IMR-90 (cell line): Measurements from ENCODE around the gene LTF. TPM values are rescaled to one million over a fixed set of nuclear protein-coding genes. Genes with fewer than 3 reads are reported as not detected.

Experiments used
- ATAC-seq: fragments of 200-7000 bp; cut with Tn5 transposase; 2 replicates; pipeline ENCODE4 v1.9.1; 2020; ENCODE audit warnings: low read depth, mild to moderate bottlenecking, moderate library complexity
- BruUV-seq: library from RNA; stranded (reverse); fragments of 400-500 nt; replicated peaks from 2 replicates; lab custom pipeline; 2021; lab: Mats Ljungman, UMichigan
- CTCF ChIA-PET: fragments of 300-600 bp; formaldehyde crosslinking; extraction: SDS; loops from one replicate; lab custom pipeline; 2021; ENCODE audit warnings: antibody characterized with exemption; lab: Yijun Ruan, JAX
- POLR2A ChIA-PET: fragments of 300-600 bp; sonication (Branson Sonifier 250); formaldehyde crosslinking; loops from one replicate; lab custom pipeline; 2022; ENCODE audit warnings: antibody characterized with exemption; ENCODE audit not compliant: unreplicated experiment; lab: Charles Lee
- DNase-seq: peaks from one replicate; pipeline ENCODE4 v3.0.0; 2013
- H2AFZ ChIP-seq: replicated peaks from 2 replicates; pipeline ENCODE3; 2013; ENCODE audit warnings: low read length, mild to moderate bottlenecking; ENCODE audit not compliant: poor library complexity
- H2AK5ac ChIP-seq: 2 replicates; pipeline ENCODE4 v1.6.1; 2013; ENCODE audit warnings: low read depth, low read length, inconsistent platforms
- H2AK9ac ChIP-seq: replicated peaks from 2 replicates; pipeline ENCODE3; 2013; ENCODE audit warnings: mild to moderate bottlenecking, low read depth, low read length, moderate library complexity; ENCODE audit not compliant: poor library complexity
- H2BK120ac ChIP-seq: 2 replicates; pipeline ENCODE4 v1.6.1; 2013; ENCODE audit warnings: low read depth, low read length, inconsistent platforms
- H2BK15ac ChIP-seq: 3 replicates; pipeline ENCODE4 v1.6.1; 2013; ENCODE audit warnings: low read depth, low read length, inconsistent platforms
- H2BK20ac ChIP-seq: 2 replicates; pipeline ENCODE4 v1.6.1; 2013; ENCODE audit warnings: low read depth, mild to moderate bottlenecking, inconsistent platforms, low read length, moderate library complexity
- H2BK5ac ChIP-seq: 2 replicates; pipeline ENCODE4 v1.6.1; 2013; ENCODE audit warnings: mild to moderate bottlenecking, low read depth, low read length, inconsistent platforms; ENCODE audit not compliant: poor library complexity, severe bottlenecking
- H3K14ac ChIP-seq: replicated peaks from 2 replicates; pipeline ENCODE4 v1.6.1; 2013; ENCODE audit warnings: low read depth, low read length, inconsistent platforms
- H3K18ac ChIP-seq: 2 replicates; pipeline ENCODE4 v1.6.1; 2013; ENCODE audit warnings: low read depth, low read length, control low read depth
- H3K23ac ChIP-seq: 2 replicates; pipeline ENCODE4 v1.6.1; 2013; ENCODE audit warnings: low read depth, low read length, inconsistent platforms
- H3K27ac ChIP-seq: 2 replicates; pipeline ENCODE4 v1.5.1; 2013; ENCODE audit warnings: mild to moderate bottlenecking, control low read depth, low read length; ENCODE audit not compliant: insufficient read depth
- H3K27me3 ChIP-seq: 2 replicates; pipeline ENCODE4 v1.6.1; 2013; ENCODE audit warnings: low read length; ENCODE audit not compliant: control insufficient read depth, insufficient read depth
- H3K36me3 ChIP-seq: 2 replicates; pipeline ENCODE4 v1.6.1; 2013; ENCODE audit warnings: low read length, mixed read lengths; ENCODE audit not compliant: control insufficient read depth, insufficient read depth
- H3K4ac ChIP-seq: 2 replicates; pipeline ENCODE4 v1.6.1; 2013; ENCODE audit warnings: low read depth, low read length, inconsistent platforms
- H3K4me1 ChIP-seq: 2 replicates; pipeline ENCODE4 v1.6.1; 2013; ENCODE audit warnings: low read length, mixed read lengths; ENCODE audit not compliant: control insufficient read depth, insufficient read depth
- H3K4me2 ChIP-seq: 2 replicates; pipeline ENCODE4 v1.6.1; 2013; ENCODE audit warnings: low read depth, mild to moderate bottlenecking, control low read depth, low read length, moderate library complexity
- H3K4me3 ChIP-seq: 2 replicates; pipeline ENCODE4 v1.5.1; 2013; ENCODE audit warnings: low read depth, mild to moderate bottlenecking, control low read depth, low read length, moderate library complexity; ENCODE audit not compliant: insufficient read depth
- H3K56ac ChIP-seq: 2 replicates; pipeline ENCODE4 v1.6.1; 2013; ENCODE audit warnings: low read length, inconsistent platforms; ENCODE audit not compliant: insufficient read depth; ENCODE audit errors: extremely low read depth
- H3K79me1 ChIP-seq, 2 experiments: 2 replicates each; pipeline ENCODE4 v1.6.1; 2013; ENCODE audit warnings: low read length in 2 of 2, inconsistent platforms in 1 of 2, low read depth in 1 of 2
- H3K9ac ChIP-seq: 2 replicates; pipeline ENCODE4 v1.6.1; 2013; ENCODE audit warnings: low read depth, low read length, control low read depth
- H3K9me1 ChIP-seq: 2 replicates; pipeline ENCODE4 v1.6.1; 2013; ENCODE audit warnings: low read length, inconsistent platforms; ENCODE audit not compliant: insufficient read depth
- H3K9me3 ChIP-seq: 2 replicates; pipeline ENCODE4 v1.6.1; 2013; ENCODE audit warnings: low read length; ENCODE audit not compliant: control insufficient read depth, insufficient read depth
- H4K20me1 ChIP-seq: 2 replicates; pipeline ENCODE4 v1.6.1; 2013; ENCODE audit warnings: low read length, inconsistent platforms; ENCODE audit not compliant: insufficient read depth
- H4K5ac ChIP-seq: 2 replicates; pipeline ENCODE4 v1.6.1; 2013; ENCODE audit warnings: mild to moderate bottlenecking, low read depth, low read length, control low read depth
- H4K8ac ChIP-seq, 2 experiments: 2 replicates each; pipeline ENCODE4 v1.6.1; 2013; ENCODE audit warnings: low read depth in 2 of 2, low read length in 2 of 2, control low read depth in 1 of 2, inconsistent platforms in 1 of 2
- H4K91ac ChIP-seq: 2 replicates; pipeline ENCODE4 v1.6.1; 2013; ENCODE audit warnings: low read depth, low read length, inconsistent platforms; ENCODE audit not compliant: insufficient read depth
- BHLHE40 ChIP-seq: fragments of 150-350 bp; IDR thresholded peaks from 2 replicates; pipeline ENCODE4 v1.6.1; 2016; ENCODE audit warnings: mild to moderate bottlenecking, low read depth, low read length
- CEBPB ChIP-seq: IDR thresholded peaks from 2 replicates; pipeline ENCODE4 v1.6.1; 2012; ENCODE audit warnings: low read depth, low read length, improper control_type of control experiment
- CHD1 ChIP-seq: IDR thresholded peaks from 2 replicates; pipeline ENCODE4 v1.6.1; 2012; ENCODE audit warnings: low read depth, low read length, improper control_type of control experiment
- ELK1 ChIP-seq: fragments of 150-350 bp; IDR thresholded peaks from 2 replicates; pipeline ENCODE4 v1.6.1; 2016; ENCODE audit warnings: low read depth, mild to moderate bottlenecking, low read length, moderate library complexity, borderline replicate concordance
- FOS ChIP-seq: fragments of 150-350 bp; IDR thresholded peaks from 2 replicates; pipeline ENCODE4 v1.6.1; 2016; ENCODE audit warnings: low read depth, low read length
- MAFK ChIP-seq: IDR thresholded peaks from 2 replicates; pipeline ENCODE4 v1.6.1; 2012; ENCODE audit warnings: low read depth, low read length, improper control_type of control experiment
- MAZ ChIP-seq: IDR thresholded peaks from 2 replicates; pipeline ENCODE4 v1.6.1; 2012; ENCODE audit warnings: low read depth, mild to moderate bottlenecking, low read length, improper control_type of control experiment, moderate library complexity, borderline replicate concordance
- MXI1 ChIP-seq: IDR thresholded peaks from 2 replicates; pipeline ENCODE4 v1.6.1; 2012; ENCODE audit warnings: low read depth, mild to moderate bottlenecking, low read length, moderate library complexity, borderline replicate concordance
- NFE2L2 ChIP-seq: fragments of 150-350 bp; IDR thresholded peaks from 2 replicates; pipeline ENCODE4 v1.6.1; 2016; ENCODE audit warnings: low read depth, mild to moderate bottlenecking, low read length
- POLR2A ChIP-seq: IDR thresholded peaks from 2 replicates; pipeline ENCODE4 v1.6.1; 2012; ENCODE audit warnings: mild to moderate bottlenecking, low read depth, low read length
- RAD21 ChIP-seq: IDR thresholded peaks from 2 replicates; pipeline ENCODE4 v1.6.1; 2012; ENCODE audit warnings: low read length, improper control_type of control experiment
- RCOR1 ChIP-seq: IDR thresholded peaks from 2 replicates; pipeline ENCODE4 v1.6.1; 2012; ENCODE audit warnings: mild to moderate bottlenecking, low read length, improper control_type of control experiment; ENCODE audit not compliant: insufficient replicate concordance
- RFX5 ChIP-seq: IDR thresholded peaks from 2 replicates; pipeline ENCODE4 v1.8.0; 2012; ENCODE audit warnings: low read depth, mild to moderate bottlenecking, low read length, moderate library complexity
- SMC3 ChIP-seq: fragments of 150-350 bp; IDR thresholded peaks from 2 replicates; pipeline ENCODE4 v1.6.1; 2016; ENCODE audit warnings: low read depth, mild to moderate bottlenecking, antibody characterized with exemption, low read length, moderate library complexity
- USF2 ChIP-seq: fragments of 150-350 bp; IDR thresholded peaks from 2 replicates; pipeline ENCODE4 v1.6.1; 2017; ENCODE audit warnings: mild to moderate bottlenecking, antibody characterized with exemption, low read length, low read depth
- WGBS, 2 experiments: methylation state at CpG; one replicate each; pipeline versions ENCODE4 v1.1.5 to v1.1.7; 2013; ENCODE audit warnings: missing lambda C conversion rate in 2 of 2; ENCODE audit not compliant: insufficient read length in 1 of 2; ENCODE audit errors: extremely low coverage in 2 of 2; 5-methylcytosine and 5-hydroxymethylcytosine counted together
- dilution Hi-C: fragments of 300-500 bp; cut with HindIII; formaldehyde crosslinking; loops from one replicate; pipeline ENCODE4 v1.14.3; 2018; ENCODE audit warnings: low sequenced_read_pairs; ENCODE audit not compliant: unreplicated experiment
- in situ Hi-C: fragments of 300-500 bp; cut with MboI; formaldehyde crosslinking; loops from 3 replicates; pipeline ENCODE4 v1.14.3; 2019; ENCODE audit warnings: low sequenced_read_pairs, inconsistent platforms, mixed read lengths
- intact Hi-C: fragments of 100-400 bp; cut with micrococcal nuclease; formaldehyde crosslinking; loops from 2 replicates; pipeline ENCODE4 v1.10.0; 2022
- polyA plus RNA-seq, 3 experiments: library from polyadenylated mRNA; depleted of rRNA; stranded (reverse); fragments of >200 nt; gene quantifications; 2 replicates each; pipeline ENCODE4 v1.2.3, GENCODE V29; 2012; ENCODE audit warnings: low replicate concordance in 1 of 3
- total RNA-seq: library from RNA; depleted of rRNA; stranded (reverse); fragments of >200 nt; gene quantifications from 2 replicates; pipeline ENCODE4 v1.2.3, GENCODE V29; 2012

LTF gene
- total and polyA plus RNA-seq, 2 of the 4 experiments (the other 2 are of a cell fraction), result not detected

GRCh38 chr3:46466871-46467403 is 2.2 kb upstream of the LTF start:
- no peak overlapping the region for H2AK5ac ChIP-seq
- H4K20me1 ChIP-seq, result no peaks in the 10 kb centered on the region; the same call in 1 of the 2 replicates
- TF ChIP-seq RAD21 (no peak), ELK1 (no peak), BHLHE40 (no peak), USF2 (no peak), POLR2A (no peak), RCOR1 (no peak), NFE2L2 (no peak), SMC3 (no peak), MXI1 (no peak), MAZ (no peak), FOS (no peak), RFX5 (no peak), CEBPB (no peak), MAFK (no peak), CHD1 (no peak)
- H3K9ac ChIP-seq, result no peak overlapping the region
- H3K4me3 ChIP-seq, result no peak overlapping the region
- CTCF ChIA-PET, result no interaction called here
- dilution Hi-C loops, result no loop called here
- H2AFZ ChIP-seq, result no peak overlapping the region
- ATAC-seq, result no peak
- no peak overlapping the region for H2AK9ac ChIP-seq
- peaks cover 3% of the 10 kb centered on the region for H3K4me1 ChIP-seq
- POLR2A ChIA-PET, result no interaction called here
- no peak overlapping the region for H3K4me2 ChIP-seq
- no peak overlapping the region for H4K5ac ChIP-seq
- H3K79me1 ChIP-seq, result no peaks in the 10 kb centered on the region
- no peak overlapping the region for H2BK20ac ChIP-seq
- no peak overlapping the region for H2BK120ac ChIP-seq
- no peak overlapping the region for H3K14ac ChIP-seq
- peaks cover 77% of the 10 kb centered on the region for H3K27me3 ChIP-seq
- H3K56ac ChIP-seq, result no peak overlapping the region
- H3K27ac ChIP-seq, result no peak overlapping the region
- H2BK5ac ChIP-seq, result no peak overlapping the region
- no CpG with 5 or more reads among the region's 1 CpG for WGBS, 2 experiments
- in situ Hi-C loops, result no loop called here
- no peak overlapping the region for H3K18ac ChIP-seq
- H3K9me1 ChIP-seq, result no peaks in the 10 kb centered on the region; the same call in 1 of the 2 replicates
- H4K91ac ChIP-seq, result no peak overlapping the region
- intact Hi-C loops, result no loop called here
- no TSS peak for BruUV-seq
- H3K36me3 ChIP-seq, result no peaks in the 10 kb centered on the region
- no peak overlapping the region for H3K4ac ChIP-seq
- no peak overlapping the region for H2BK15ac ChIP-seq
- no peak overlapping the region for H4K8ac ChIP-seq
- H3K23ac ChIP-seq, result no peak overlapping the region
- DNase-seq, result no peak
- H3K9me3 ChIP-seq, result no peaks in the 10 kb centered on the region
